ENCODE results near the gene MAIP1. TPM values are rescaled to one million over a fixed set of nuclear protein-coding genes. Genes with fewer than 3 reads are reported as not detected.

The MAIP1 gene
- total RNA-seq, 2 experiments from 2014 or later, result 26.1 to 27.5 TPM

GRCh38 chr2:199950396-199950795 lies 5.0 kb upstream of the MAIP1 start:
- intact Hi-C loops (cut with DNase I, micrococcal nuclease), result loop anchor here in 1 of 2 experiments (10.0 kb wide), 1 partner anchor 914 kb away; the partner anchor contains the start of gene CLK1
- ATAC-seq (no peak), DNase-seq (peak; percentile 13)
- Mint-ChIP-seq H3K9me3 (ENCODE audit: low read depth) (no peaks in the 10 kb centered on the region), H3K36me3 (ENCODE audit: low read depth) (peaks cover 20% of the 10 kb centered on the region), H3K4me1 (peaks cover 39% of the 10 kb centered on the region), H3K4me3 (no peak overlapping the region), H3K27me3 (no peaks in the 10 kb centered on the region), H3K27ac (peak overlapping the region; percentile 73)
- POLR2A ChIA-PET, result no interaction called here
- CTCF ChIA-PET, result interaction anchor here (0.6 to 1.1 kb wide), 2 partner anchors 11 to 35 kb away, joined by 3 to 5 read pairs; no protein-coding TSS in a partner anchor

- POLR2A ChIA-PET, result no interaction called here
- H3K36me3 Mint-ChIP-seq (ENCODE audit: low read depth), result peaks cover 20% of the 10 kb centered on the region
- ATAC-seq, result no peak
- DNase-seq, result no peak
- peaks cover 39% of the 10 kb centered on the region for H3K4me1 Mint-ChIP-seq
- H3K27ac Mint-ChIP-seq, result no peak overlapping the region
- no peaks in the 10 kb centered on the region for H3K27me3 Mint-ChIP-seq
- intact Hi-C loops (cut with DNase I, micrococcal nuclease), result loop anchor here in 1 of 2 experiments (10.0 kb wide), 1 partner anchor 914 kb away; the partner anchor contains the start of gene CLK1
- H3K4me3 Mint-ChIP-seq, result no peak overlapping the region
- CTCF ChIA-PET, result no interaction called here
- H3K9me3 Mint-ChIP-seq (ENCODE audit: low read depth), result no peaks in the 10 kb centered on the region
Observed at GRCh38 chr2:199951023-199951422, 4.4 kb upstream of the MAIP1 start.

GRCh38 chr2:199955007-199955338 lies 409 bp upstream of the MAIP1 start:
- Mint-ChIP-seq H3K4me3 (peak overlapping the region; percentile 99), H3K4me1 (peaks cover 55% of the 10 kb centered on the region), H3K27me3 (no peaks in the 10 kb centered on the region), H3K27ac (peak overlapping the region; percentile 95), H3K36me3 (ENCODE audit: low read depth) (peaks cover 19% of the 10 kb centered on the region), H3K9me3 (ENCODE audit: low read depth) (no peaks in the 10 kb centered on the region)
- CTCF ChIA-PET, result interaction anchor here (0.8 to 1.1 kb wide), 2 partner anchors 14 to 43 kb away, joined by 3 read pairs; no protein-coding TSS in a partner anchor
- ATAC-seq (peak; percentile 45), DNase-seq (no peak)
- POLR2A ChIA-PET, result interaction anchor here (0.7 kb wide), 1 partner anchor 104 kb away, joined by 4 read pairs; no protein-coding TSS in a partner anchor
- intact Hi-C loops (cut with DNase I, micrococcal nuclease), result loop anchor here (1.0 to 10.0 kb wide), 5 partner anchors 44 to 1007 kb away; partner anchors contain the start of genes C2orf69 (in 2 of the 2), BZW1 (in 1 of the 2), CLK1 (in 1 of the 2) and FTCDNL1 (in 1 of the 2)

GRCh38 chr2:199956062-199956380 lies 639 bp downstream of the MAIP1 start:
- peaks cover 24% of the 10 kb centered on the region for H3K36me3 Mint-ChIP-seq (ENCODE audit: low read depth)
- peak overlapping the region; percentile 95 for H3K27ac Mint-ChIP-seq
- H3K4me1 Mint-ChIP-seq, result peaks cover 49% of the 10 kb centered on the region
- no peaks in the 10 kb centered on the region for H3K9me3 Mint-ChIP-seq (ENCODE audit: low read depth)
- no peaks in the 10 kb centered on the region for H3K27me3 Mint-ChIP-seq
- no peak for DNase-seq
- H3K4me3 Mint-ChIP-seq, result peak overlapping the region; percentile 99
- ATAC-seq, result no peak
- ChIA-PET CTCF (no interaction called here), POLR2A (no interaction called here)
- intact Hi-C loops (cut with DNase I, micrococcal nuclease), result loop anchor here in 1 of 2 experiments (5.0 to 10.0 kb wide), 2 partner anchors 909 to 1006 kb away; partner anchors contain the start of genes CLK1 and ORC2

- H3K27ac Mint-ChIP-seq, result no peak overlapping the region
- H3K4me1 Mint-ChIP-seq, result peaks cover 46% of the 10 kb centered on the region
- H3K9me3 Mint-ChIP-seq (ENCODE audit: low read depth), result no peaks in the 10 kb centered on the region
- CTCF ChIA-PET, result interaction anchor here (0.6 to 0.7 kb wide), 2 partner anchors 181 to 554 kb away, joined by 3 read pairs; no protein-coding TSS in a partner anchor
- POLR2A ChIA-PET, result no interaction called here
- DNase-seq (no peak), ATAC-seq (no peak)
- peaks cover 39% of the 10 kb centered on the region for H3K36me3 Mint-ChIP-seq (ENCODE audit: low read depth)
- no peaks in the 10 kb centered on the region for H3K27me3 Mint-ChIP-seq
- peak overlapping the region; percentile 24 for H3K4me3 Mint-ChIP-seq
- intact Hi-C loops (cut with DNase I, micrococcal nuclease), result loop anchor here in 1 of 2 experiments (5.0 to 10.0 kb wide), 2 partner anchors 907 to 1004 kb away; partner anchors contain the start of genes CLK1 and ORC2
Observed at GRCh38 chr2:199958014-199958413, 2.6 kb downstream of the MAIP1 start.

GRCh38 chr2:199962203-199962602 lies 6.8 kb downstream of the MAIP1 start:
- CTCF ChIA-PET, result interaction anchor here (2.9 kb wide), 1 partner anchor 18 kb away, joined by 6 read pairs; no protein-coding TSS in a partner anchor
- intact Hi-C loops (cut with DNase I, micrococcal nuclease), result no loop called here
- ATAC-seq, result peak; percentile 73

GRCh38 chr2:199966405-199966804 lies 11.0 kb downstream of the MAIP1 start:
- no peak overlapping the region for H3K4me3 Mint-ChIP-seq
- ATAC-seq (no peak), DNase-seq (no peak)
- POLR2A ChIA-PET, result no interaction called here
- H3K27me3 Mint-ChIP-seq, result no peaks in the 10 kb centered on the region
- no peaks in the 10 kb centered on the region for H3K9me3 Mint-ChIP-seq (ENCODE audit: low read depth)
- H3K27ac Mint-ChIP-seq, result no peak overlapping the region
- H3K36me3 Mint-ChIP-seq (ENCODE audit: low read depth), result peaks cover 25% of the 10 kb centered on the region
- intact Hi-C loops (cut with DNase I, micrococcal nuclease), result no loop called here
- peaks cover 9% of the 10 kb centered on the region for H3K4me1 Mint-ChIP-seq
- CTCF ChIA-PET, result no interaction called here

More at GRCh38 chr2:199962203-199962602, 6.8 kb downstream of the MAIP1 start:
- no peak for DNase-seq
- POLR2A ChIA-PET, result no interaction called here
- H3K9me3 Mint-ChIP-seq (ENCODE audit: low read depth), result no peaks in the 10 kb centered on the region
- peaks cover 46% of the 10 kb centered on the region for H3K36me3 Mint-ChIP-seq (ENCODE audit: low read depth)
- peak overlapping the region; percentile 65 for H3K27ac Mint-ChIP-seq
- H3K4me1 Mint-ChIP-seq, result peaks cover 24% of the 10 kb centered on the region
- H3K4me3 Mint-ChIP-seq, result no peak overlapping the region
- no peaks in the 10 kb centered on the region for H3K27me3 Mint-ChIP-seq

- H3K9me3 Mint-ChIP-seq (ENCODE audit: low read depth), result no peaks in the 10 kb centered on the region
- DNase-seq, result no peak
- H3K4me3 Mint-ChIP-seq, result no peak overlapping the region
- no peak overlapping the region for H3K27ac Mint-ChIP-seq
- H3K4me1 Mint-ChIP-seq, result peaks cover 6% of the 10 kb centered on the region
- H3K36me3 Mint-ChIP-seq (ENCODE audit: low read depth), result peaks cover 20% of the 10 kb centered on the region
- CTCF ChIA-PET, result interaction anchor here (1.1 to 1.2 kb wide), 2 partner anchors 15 to 26 kb away, joined by 3 to 4 read pairs; no protein-coding TSS in a partner anchor
- no peak for ATAC-seq
- no peaks in the 10 kb centered on the region for H3K27me3 Mint-ChIP-seq
- POLR2A ChIA-PET, result interaction anchor here (0.6 kb wide), 1 partner anchor 20 kb away, joined by 3 read pairs; no protein-coding TSS in a partner anchor
- intact Hi-C loops (cut with DNase I, micrococcal nuclease), result no loop called here
Observed at GRCh38 chr2:199966976-199967375, 11.6 kb downstream of the MAIP1 start.

GRCh38 chr2:199968126-199968525 lies 12.7 kb downstream of the MAIP1 start:
- H3K27ac Mint-ChIP-seq, result no peak overlapping the region
- no peaks in the 10 kb centered on the region for H3K27me3 Mint-ChIP-seq
- ATAC-seq (no peak), DNase-seq (no peak)
- H3K4me1 Mint-ChIP-seq, result no peaks in the 10 kb centered on the region
- ChIA-PET POLR2A (no interaction called here), CTCF (interaction anchor here (1.2 kb wide), 1 partner anchor 27 kb away, joined by 4 read pairs; no protein-coding TSS in a partner anchor)
- no peaks in the 10 kb centered on the region for H3K9me3 Mint-ChIP-seq (ENCODE audit: low read depth)
- H3K36me3 Mint-ChIP-seq (ENCODE audit: low read depth), result peaks cover 13% of the 10 kb centered on the region
- intact Hi-C loops (cut with DNase I, micrococcal nuclease), result no loop called here
- no peak overlapping the region for H3K4me3 Mint-ChIP-seq

- CTCF ChIA-PET, result no interaction called here
- H3K4me1 Mint-ChIP-seq, result no peaks in the 10 kb centered on the region
- DNase-seq (no peak), ATAC-seq (no peak)
- no peak overlapping the region for H3K27ac Mint-ChIP-seq
- H3K4me3 Mint-ChIP-seq, result no peak overlapping the region
- H3K9me3 Mint-ChIP-seq (ENCODE audit: low read depth), result no peaks in the 10 kb centered on the region
- H3K36me3 Mint-ChIP-seq (ENCODE audit: low read depth), result peaks cover 5% of the 10 kb centered on the region
- POLR2A ChIA-PET, result no interaction called here
- no peaks in the 10 kb centered on the region for H3K27me3 Mint-ChIP-seq
- intact Hi-C loops (cut with DNase I, micrococcal nuclease), result no loop called here
Observed at GRCh38 chr2:199972088-199972626, 16.8 kb downstream of the MAIP1 start.

- ChIA-PET CTCF (interaction anchor here (0.7 to 1.6 kb wide), 9 partner anchors 11 to 763 kb away, joined by 3 to 6 read pairs (median 3); no protein-coding TSS in a partner anchor), POLR2A (no interaction called here)
- Mint-ChIP-seq H3K4me3 (no peak overlapping the region), H3K4me1 (peaks cover 13% of the 10 kb centered on the region), H3K27ac (peak overlapping the region; percentile 17), H3K9me3 (ENCODE audit: low read depth) (no peaks in the 10 kb centered on the region), H3K36me3 (ENCODE audit: low read depth) (peaks cover 5% of the 10 kb centered on the region), H3K27me3 (no peaks in the 10 kb centered on the region)
- no peak for DNase-seq
- no peak for ATAC-seq
- intact Hi-C loops (cut with DNase I, micrococcal nuclease), result no loop called here
Observed at GRCh38 chr2:199973703-199974102, 18.3 kb downstream of the MAIP1 start.
